ENCODE data around the gene DCC.

Gene DCC

DNA sequence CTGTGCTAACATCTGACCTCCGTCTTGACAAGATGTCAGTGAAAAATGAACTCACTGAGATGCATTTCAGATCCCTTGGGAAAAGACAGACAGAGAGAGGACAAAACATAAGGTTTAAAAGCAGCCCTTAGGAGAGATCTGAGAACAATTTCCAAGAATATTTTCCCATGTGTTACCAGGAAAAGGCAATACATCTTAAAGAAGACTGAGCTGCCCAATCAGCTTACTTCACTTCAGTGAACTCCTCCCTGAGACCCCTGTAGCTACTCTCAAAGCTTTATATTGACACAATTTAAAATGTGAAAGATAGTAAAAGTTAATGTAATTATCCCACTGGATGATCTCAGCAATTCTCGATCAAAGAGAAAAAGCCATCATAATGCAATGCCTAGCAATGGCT is 505.0 kb downstream of the DCC start:
- FAIRE-seq: no peak
- TF ChIP-seq, protein P1, sequence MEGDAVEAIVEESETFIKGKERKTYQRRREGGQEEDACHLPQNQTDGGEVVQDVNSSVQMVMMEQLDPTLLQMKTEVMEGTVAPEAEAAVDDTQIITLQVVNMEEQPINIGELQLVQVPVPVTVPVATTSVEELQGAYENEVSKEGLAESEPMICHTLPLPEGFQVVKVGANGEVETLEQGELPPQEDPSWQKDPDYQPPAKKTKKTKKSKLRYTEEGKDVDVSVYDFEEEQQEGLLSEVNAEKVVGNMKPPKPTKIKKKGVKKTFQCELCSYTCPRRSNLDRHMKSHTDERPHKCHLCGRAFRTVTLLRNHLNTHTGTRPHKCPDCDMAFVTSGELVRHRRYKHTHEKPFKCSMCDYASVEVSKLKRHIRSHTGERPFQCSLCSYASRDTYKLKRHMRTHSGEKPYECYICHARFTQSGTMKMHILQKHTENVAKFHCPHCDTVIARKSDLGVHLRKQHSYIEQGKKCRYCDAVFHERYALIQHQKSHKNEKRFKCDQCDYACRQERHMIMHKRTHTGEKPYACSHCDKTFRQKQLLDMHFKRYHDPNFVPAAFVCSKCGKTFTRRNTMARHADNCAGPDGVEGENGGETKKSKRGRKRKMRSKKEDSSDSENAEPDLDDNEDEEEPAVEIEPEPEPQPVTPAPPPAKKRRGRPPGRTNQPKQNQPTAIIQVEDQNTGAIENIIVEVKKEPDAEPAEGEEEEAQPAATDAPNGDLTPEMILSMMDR (IDR thresholded peaks at IDR 0.05; ENCODE audit: insufficient read depth, missing control alignments): no peak
- DNase-seq (ENCODE audit: insufficient read length, low spot score): no peak

DNA sequence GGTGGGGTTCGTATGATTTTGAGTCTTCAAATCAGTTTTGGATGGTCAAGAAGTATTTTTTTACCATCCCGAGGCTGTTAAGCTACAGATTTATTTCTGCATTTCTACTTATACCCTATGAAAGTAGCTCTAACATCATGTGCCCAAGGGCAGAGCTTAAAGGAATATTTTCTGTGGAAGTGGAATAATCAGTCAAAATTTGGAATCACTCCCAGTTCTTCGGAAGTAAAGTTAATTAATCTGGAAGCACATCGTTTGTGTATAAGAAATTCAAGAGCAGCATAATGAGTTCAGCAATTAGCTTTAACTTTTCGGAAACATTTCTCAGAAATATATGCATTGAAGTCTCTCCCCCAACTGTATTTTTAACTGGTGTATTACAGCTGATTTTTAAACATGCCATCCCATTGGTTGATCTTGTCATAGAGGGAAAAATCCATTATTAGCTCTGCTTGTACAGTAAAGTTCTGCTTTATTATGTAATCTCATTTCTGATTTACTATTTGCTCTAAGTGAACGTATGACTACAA is 510.1 kb downstream of the DCC start:
- no peak for FAIRE-seq

DNA sequence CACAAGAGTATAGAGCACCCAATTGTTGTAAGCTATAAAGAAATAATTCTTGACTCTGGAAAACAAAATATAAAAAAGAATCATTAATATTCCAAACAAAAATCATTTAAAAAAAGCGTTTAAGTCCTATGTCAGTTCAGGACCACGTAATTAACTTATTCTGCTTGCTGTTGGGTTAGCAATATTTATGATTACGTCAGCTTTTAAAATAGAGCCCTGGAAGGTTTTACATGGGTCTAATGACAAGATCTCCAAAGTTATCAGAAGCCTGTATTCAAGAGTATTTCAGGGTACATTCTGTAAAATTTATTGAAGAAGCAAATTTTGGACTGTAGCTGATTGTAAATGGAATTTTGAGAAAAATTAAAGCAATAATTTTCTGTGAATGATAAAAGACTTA is 521.6 kb downstream of the DCC start:
- no peak for FAIRE-seq
- TF ChIP-seq, protein P1 (IDR thresholded peaks at IDR 0.05; ENCODE audit: insufficient read depth, missing control alignments): no peak
- no peak for DNase-seq (ENCODE audit: insufficient read length, low spot score)

More for the DNA sequence above, 510.1 kb downstream of the DCC start:
- DNase-seq (ENCODE audit: insufficient read length, low spot score): no peak
- TF ChIP-seq, protein P1 (IDR thresholded peaks at IDR 0.05; ENCODE audit: insufficient read depth, missing control alignments): no peak

DNA sequence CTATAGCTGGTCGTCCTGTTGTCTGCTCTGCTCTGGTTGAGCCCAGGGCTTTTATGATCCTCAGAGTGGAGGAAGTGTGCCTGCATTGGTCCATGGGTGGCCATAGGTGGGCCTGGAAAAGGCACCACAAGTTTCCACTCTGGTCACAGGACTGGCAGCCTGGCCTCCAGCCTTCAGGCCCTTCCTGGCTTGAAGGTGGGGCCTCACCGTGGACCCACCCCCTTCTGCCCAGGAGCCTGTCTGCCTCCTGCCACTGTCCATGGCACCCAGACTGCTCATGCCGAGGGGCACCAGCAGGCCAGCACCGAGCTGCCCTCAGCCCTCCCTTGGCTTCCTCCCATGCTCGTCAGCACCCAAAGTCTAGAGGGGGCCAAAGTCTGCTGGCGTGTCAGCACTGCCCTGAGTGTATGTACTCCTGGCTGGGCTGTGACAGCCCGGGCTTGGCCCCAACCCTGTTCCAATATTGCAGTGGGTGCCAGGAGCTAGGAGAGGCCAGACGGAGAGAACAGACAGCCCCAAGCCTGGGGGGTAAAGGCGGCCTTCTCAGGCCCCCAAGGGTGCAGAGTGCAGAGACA is 529.4 kb downstream of the DCC start:
- no peak for DNase-seq (ENCODE audit: insufficient read length, low spot score)
- TF ChIP-seq, protein P1 (IDR thresholded peaks at IDR 0.05; ENCODE audit: insufficient read depth, missing control alignments): no peak
- no peak for FAIRE-seq

DNA sequence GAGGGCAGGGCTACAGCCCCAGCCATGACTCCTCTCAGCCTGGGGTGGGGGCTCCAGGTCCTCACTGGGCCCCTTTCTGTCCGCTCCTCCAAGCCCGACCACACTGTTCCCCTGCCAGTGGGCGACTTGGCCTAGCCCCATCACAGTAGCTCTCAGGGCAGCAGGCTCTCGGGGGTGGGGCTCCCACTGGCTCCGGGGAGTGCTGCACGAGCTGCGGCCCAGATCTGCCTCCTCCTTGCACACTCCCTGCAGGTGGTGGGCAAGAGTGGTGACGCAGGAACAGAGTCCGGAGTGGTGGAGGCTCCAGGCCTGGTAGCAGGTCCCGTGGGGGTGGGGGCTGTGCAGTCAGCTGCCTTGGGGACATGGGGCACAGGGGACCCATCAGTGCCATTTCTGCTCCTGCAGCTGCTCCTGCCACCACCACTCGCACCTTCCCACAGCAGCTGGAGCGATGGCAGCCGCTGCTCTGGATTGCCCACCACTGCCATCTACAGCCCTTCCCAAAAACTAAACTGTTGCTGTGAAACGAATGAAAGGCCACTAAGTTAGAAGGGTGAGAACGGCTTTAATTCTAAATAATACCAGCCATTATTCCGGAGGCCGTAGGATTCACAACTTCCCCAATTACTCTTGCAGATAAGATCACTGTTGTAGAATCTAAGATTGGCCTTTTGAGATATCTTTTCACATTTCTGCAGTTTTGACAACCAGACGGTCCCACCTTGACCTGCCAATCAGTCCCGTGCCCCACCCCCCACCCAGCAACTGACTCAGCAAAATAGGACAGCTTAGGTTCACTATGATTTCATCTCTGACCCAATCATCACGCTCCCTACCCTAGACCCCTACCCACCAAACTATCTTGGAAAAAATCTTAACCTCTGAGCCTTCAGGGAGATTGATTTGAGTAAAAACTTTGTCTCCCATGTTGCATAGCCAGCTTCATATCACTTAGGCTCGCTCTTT is 530.2 kb downstream of the DCC start:
- no peak for DNase-seq (ENCODE audit: insufficient read length, low spot score)
- no peak for FAIRE-seq
- TF ChIP-seq, protein P1 (IDR thresholded peaks at IDR 0.05; ENCODE audit: insufficient read depth, missing control alignments): no peak

DNA sequence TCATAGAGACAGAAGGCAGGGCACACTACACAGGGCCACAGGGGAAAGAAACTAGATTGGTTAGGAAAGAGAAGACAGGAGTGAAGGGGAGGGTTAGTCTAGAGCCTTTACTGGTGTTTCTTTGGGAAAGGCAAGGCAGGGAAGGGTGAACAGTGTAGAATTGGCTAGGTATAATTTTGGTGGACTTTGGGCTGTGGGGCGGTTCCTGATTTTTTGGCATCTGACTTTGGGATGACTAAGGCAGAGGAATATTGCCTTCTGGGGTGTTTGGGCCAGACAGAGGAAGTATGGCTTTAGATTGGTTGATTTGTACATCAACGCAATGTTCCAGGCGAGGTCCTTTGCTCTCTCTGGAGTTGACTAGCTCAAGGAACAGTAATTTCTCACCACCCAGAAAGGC is 534.8 kb downstream of the DCC start:
- no peak for FAIRE-seq
- TF ChIP-seq, protein P1 (IDR thresholded peaks at IDR 0.05; ENCODE audit: insufficient read depth, missing control alignments): no peak
- no peak for DNase-seq (ENCODE audit: insufficient read length, low spot score)
